Activated naive CD4-positive, alpha-beta T cell treated with anti-CD3 and anti-CD28 coated beads, Interleukin-2, amount 50 U/mL, for 72 hours (primary cell): ENCODE results near the gene MBD5. TPM values are rescaled to one million over a fixed set of nuclear protein-coding genes. Genes with fewer than 3 reads are reported as not detected.

Experiments
- ATAC-seq, 2 donors: fragments of 150-1000 bp; cut with Tn5 transposase; 2 replicates each; pipeline ENCODE4 v1.10.0; 2021; ENCODE audit warnings: mild to moderate bottlenecking in 2 of 2, moderate library complexity in 2 of 2
- DNase-seq, 2 donors: peaks; one replicate each; pipeline ENCODE4 v3.0.0; 2021 to 2022; ENCODE audit warnings: low spot score in 2 of 2
- H3K27ac Mint-ChIP-seq, 2 donors: one replicate each; pipeline ENCODE4 v1.8.0; 2022; ENCODE audit warnings: mild to moderate bottlenecking in 2 of 2, mixed read lengths in 2 of 2
- H3K36me3 Mint-ChIP-seq, 2 donors: one replicate each; pipeline ENCODE4 v1.8.0; 2022; ENCODE audit warnings: mixed read lengths in 2 of 2
- H3K9me3 Mint-ChIP-seq, 2 donors: one replicate each; pipeline ENCODE4 v1.8.0; 2022; ENCODE audit warnings: mixed read lengths in 2 of 2
- total RNA-seq, 2 donors: library from RNA; stranded (reverse); gene quantifications; one replicate each; pipeline ENCODE4 v1.2.3, GENCODE V29; 2022

The MBD5 gene
- total RNA-seq, 2 donors from 2014 or later = 37.7 to 47.9 TPM

- Mint-ChIP-seq H3K36me3 (no peaks in the 10 kb centered on the region), H3K27ac (no peak overlapping the region), H3K9me3 (no peaks in the 10 kb centered on the region)
- ATAC-seq (no peak), DNase-seq (no peak)
Observed at GRCh38 chr2:148375214-148375613, 354.3 kb downstream of the MBD5 start.

GRCh38 chr2:148391324-148391723, 370.4 kb downstream of the MBD5 start:
- Mint-ChIP-seq H3K36me3 (peaks cover 0 to 5% of the 10 kb centered on the region in 2 donors), H3K27ac (no peak overlapping the region), H3K9me3 (no peaks in the 10 kb centered on the region)
- ATAC-seq = no peak
- DNase-seq = no peak

- DNase-seq = no peak
- ATAC-seq = no peak
- Mint-ChIP-seq H3K36me3 (no peaks in the 10 kb centered on the region), H3K9me3 (peaks cover 3 to 8% of the 10 kb centered on the region in 2 donors), H3K27ac (peak overlapping the region in 1 of 2 donors; percentile 16)
Observed at GRCh38 chr2:148402786-148403185, 381.9 kb downstream of the MBD5 start.

- Mint-ChIP-seq H3K36me3 (peaks cover 19 to 37% of the 10 kb centered on the region in 2 donors), H3K27ac (no peak overlapping the region), H3K9me3 (peaks cover 16 to 27% of the 10 kb centered on the region in 2 donors)
- ATAC-seq (no peak), DNase-seq (no peak)
Observed at GRCh38 chr2:148410899-148411298, 390.0 kb downstream of the MBD5 start.

GRCh38 chr2:148416248-148416647, 395.4 kb downstream of the MBD5 start:
- Mint-ChIP-seq H3K36me3 (peaks cover 19 to 37% of the 10 kb centered on the region in 2 donors), H3K9me3 (peaks cover 16 to 22% of the 10 kb centered on the region in 2 donors), H3K27ac (no peak overlapping the region)
- ATAC-seq = no peak
- DNase-seq = no peak

GRCh38 chr2:148430101-148430500, 409.2 kb downstream of the MBD5 start:
- peaks cover 5 to 10% of the 10 kb centered on the region in 2 donors for H3K36me3 Mint-ChIP-seq
- peaks cover 0 to 11% of the 10 kb centered on the region in 2 donors for H3K9me3 Mint-ChIP-seq
- no peak overlapping the region for H3K27ac Mint-ChIP-seq
- DNase-seq (no peak), ATAC-seq (no peak)

GRCh38 chr2:148447877-148448276, 427.0 kb downstream of the MBD5 start:
- DNase-seq = no peak
- Mint-ChIP-seq H3K36me3 (no peaks in the 10 kb centered on the region), H3K27ac (no peak overlapping the region), H3K9me3 (no peaks in the 10 kb centered on the region)
- ATAC-seq = no peak

- ATAC-seq = no peak
Observed at GRCh38 chr2:148450531-148450930, 429.6 kb downstream of the MBD5 start.

GRCh38 chr2:148451046-148451445, 430.2 kb downstream of the MBD5 start:
- no peak for DNase-seq
- H3K27ac Mint-ChIP-seq = no peak overlapping the region
- no peaks in the 10 kb centered on the region for H3K36me3 Mint-ChIP-seq
- no peaks in the 10 kb centered on the region for H3K9me3 Mint-ChIP-seq
- ATAC-seq = no peak

More at GRCh38 chr2:148450531-148450930, 429.6 kb downstream of the MBD5 start:
- Mint-ChIP-seq H3K36me3 (no peaks in the 10 kb centered on the region), H3K27ac (no peak overlapping the region), H3K9me3 (no peaks in the 10 kb centered on the region)
- no peak for DNase-seq

- H3K9me3 Mint-ChIP-seq = no peaks in the 10 kb centered on the region
- DNase-seq (no peak), ATAC-seq (no peak)
- no peak overlapping the region for H3K27ac Mint-ChIP-seq
- no peaks in the 10 kb centered on the region for H3K36me3 Mint-ChIP-seq
Observed at GRCh38 chr2:148455791-148456190, 434.9 kb downstream of the MBD5 start.

- Mint-ChIP-seq H3K36me3 (no peaks in the 10 kb centered on the region), H3K27ac (no peak overlapping the region)
- no peak for ATAC-seq
Observed at GRCh38 chr2:148458171-148458570, 437.3 kb downstream of the MBD5 start.

GRCh38 chr2:148459377-148459778, 438.5 kb downstream of the MBD5 start:
- Mint-ChIP-seq H3K36me3 (no peaks in the 10 kb centered on the region), H3K27ac (no peak overlapping the region), H3K9me3 (no peaks in the 10 kb centered on the region)
- no peak for DNase-seq
- ATAC-seq = peak in 1 of 2 donors; percentile 98

More at GRCh38 chr2:148458171-148458570, 437.3 kb downstream of the MBD5 start:
- no peaks in the 10 kb centered on the region for H3K9me3 Mint-ChIP-seq
- DNase-seq = no peak

GRCh38 chr2:148461876-148462275, 441.0 kb downstream of the MBD5 start:
- ATAC-seq (no peak), DNase-seq (no peak)
- no peak overlapping the region for H3K27ac Mint-ChIP-seq
- no peaks in the 10 kb centered on the region for H3K9me3 Mint-ChIP-seq
- no peaks in the 10 kb centered on the region for H3K36me3 Mint-ChIP-seq

GRCh38 chr2:148475626-148476025, 454.7 kb downstream of the MBD5 start:
- no peaks in the 10 kb centered on the region for H3K36me3 Mint-ChIP-seq
- no peak overlapping the region for H3K27ac Mint-ChIP-seq
- no peak for DNase-seq

GRCh38 chr2:148479398-148479797, 458.5 kb downstream of the MBD5 start:
- Mint-ChIP-seq H3K9me3 (peaks cover 0 to 8% of the 10 kb centered on the region in 2 donors), H3K27ac (no peak overlapping the region), H3K36me3 (peaks cover 6 to 9% of the 10 kb centered on the region in 2 donors)
- DNase-seq = no peak
- no peak for ATAC-seq

More at GRCh38 chr2:148475626-148476025, 454.7 kb downstream of the MBD5 start:
- no peak for ATAC-seq
- H3K9me3 Mint-ChIP-seq = no peaks in the 10 kb centered on the region

GRCh38 chr2:148483665-148484064, 462.8 kb downstream of the MBD5 start:
- ATAC-seq = no peak
- Mint-ChIP-seq H3K27ac (no peak overlapping the region), H3K9me3 (peaks cover 0 to 8% of the 10 kb centered on the region in 2 donors), H3K36me3 (peaks cover 6 to 9% of the 10 kb centered on the region in 2 donors)
- no peak for DNase-seq

GRCh38 chr2:148484066-148484465, 463.2 kb downstream of the MBD5 start:
- H3K36me3 Mint-ChIP-seq = peaks cover 6 to 9% of the 10 kb centered on the region in 2 donors
- DNase-seq (no peak), ATAC-seq (no peak)
- H3K27ac Mint-ChIP-seq = no peak overlapping the region
- peaks cover 0 to 8% of the 10 kb centered on the region in 2 donors for H3K9me3 Mint-ChIP-seq

- DNase-seq (no peak), ATAC-seq (no peak)
- H3K27ac Mint-ChIP-seq = no peak overlapping the region
- H3K36me3 Mint-ChIP-seq = peaks cover 6 to 15% of the 10 kb centered on the region in 2 donors
- H3K9me3 Mint-ChIP-seq = peaks cover 0 to 8% of the 10 kb centered on the region in 2 donors
Observed at GRCh38 chr2:148486655-148487054, 465.8 kb downstream of the MBD5 start.
